ENCODE data around the gene SBF1.

The SBF1 gene

GRCh38 chr22:50487290-50488005, 12.6 kb upstream of the SBF1 start:
- no peak for TF ChIP-seq CTCF (conservative IDR thresholded peaks at IDR 0.05)
- no peak overlapping the region for H3K27ac ChIP-seq

DNA sequence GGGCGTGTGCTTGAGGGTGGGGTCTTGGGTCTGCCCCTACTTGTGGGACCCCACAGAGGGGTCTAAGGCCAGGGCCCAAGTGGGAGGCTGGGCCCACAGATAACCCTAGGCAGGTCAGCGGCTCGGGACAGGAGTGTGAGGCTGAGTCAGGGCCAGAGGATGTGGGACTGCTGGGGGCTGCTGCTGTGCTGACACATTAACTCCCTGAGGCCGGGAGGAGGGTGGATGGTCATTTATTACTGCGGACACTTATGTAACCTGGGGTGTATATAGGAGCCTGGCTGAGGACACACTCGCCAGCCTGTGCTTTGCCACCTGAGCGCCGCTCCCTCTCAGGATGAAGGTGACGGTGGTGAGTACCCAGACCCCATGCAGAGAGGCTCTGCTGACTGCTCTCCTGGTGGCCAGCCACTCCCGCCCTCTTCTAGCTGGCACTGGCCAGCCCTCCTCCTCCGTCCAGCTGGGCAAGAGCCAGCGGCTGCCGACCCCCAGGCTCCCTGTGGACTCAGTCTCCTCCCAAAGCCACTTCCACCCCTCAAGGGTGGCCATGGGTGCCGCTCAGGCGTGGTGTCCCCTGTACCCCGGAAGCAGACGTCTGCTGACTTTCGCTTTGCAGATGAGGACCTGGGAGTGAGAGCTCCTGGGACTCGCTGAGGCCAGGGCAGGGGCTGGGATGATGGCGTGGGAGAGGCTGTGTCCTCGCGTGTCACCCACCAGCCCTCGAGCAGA, 11.9 kb upstream of the SBF1 start, which contains the start of gene MIOX:
MIOX (plus strand) TSS at position 299 of the 729 bp plus-strand sequence; CDS start at position 338, 39 bp downstream.
- TF ChIP-seq CTCF (conservative IDR thresholded peaks at IDR 0.05) = no peak
- no peak within 1 kb of the TSS for H3K27ac ChIP-seq

DNA sequence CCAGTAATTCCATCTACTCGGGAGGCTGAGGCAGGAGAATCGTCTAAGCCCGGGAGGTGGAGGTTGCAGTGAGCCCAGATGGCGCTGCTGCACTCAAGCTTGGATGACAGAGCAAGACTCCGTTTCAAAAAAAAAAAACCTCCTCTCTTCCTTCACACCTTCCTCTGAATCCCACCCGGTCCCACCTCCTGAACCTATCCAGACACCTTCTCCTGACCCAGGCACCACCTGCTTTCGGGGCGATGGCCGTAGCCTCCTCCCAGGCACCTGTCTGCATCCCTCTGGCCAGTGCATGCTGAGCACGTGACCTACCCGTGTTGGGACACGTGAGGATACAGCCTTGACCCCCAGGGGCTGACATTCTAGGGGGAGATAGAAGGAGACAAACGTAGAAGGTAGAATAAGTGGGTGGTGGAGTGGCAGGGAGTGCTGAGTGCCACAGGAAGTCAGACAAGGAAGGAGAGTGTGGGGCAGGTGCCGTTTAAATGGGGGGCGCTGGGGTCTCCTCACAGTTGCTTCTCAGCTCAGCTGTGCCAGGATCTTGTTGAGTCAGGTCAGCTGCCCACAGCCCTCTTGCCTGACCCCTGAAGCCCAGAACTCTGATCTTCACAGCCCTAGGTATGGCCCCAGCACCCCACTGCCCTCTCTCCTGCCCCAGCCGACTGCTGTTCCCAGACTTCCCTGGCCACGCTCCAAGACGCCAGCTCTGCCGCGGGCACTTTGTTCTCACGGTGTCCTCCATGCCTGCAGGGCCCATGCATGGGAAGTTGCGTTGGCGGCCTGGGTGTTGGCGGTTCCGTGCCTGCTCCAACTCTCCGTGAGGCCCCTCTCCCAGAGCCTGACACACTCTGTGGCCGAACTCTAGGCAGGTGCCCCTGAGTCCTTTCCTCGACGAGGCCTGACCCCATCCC, 10.6 kb upstream of the SBF1 start:
- no peak for TF ChIP-seq CTCF (conservative IDR thresholded peaks at IDR 0.05)
- no peak overlapping the region for H3K27ac ChIP-seq

DNA sequence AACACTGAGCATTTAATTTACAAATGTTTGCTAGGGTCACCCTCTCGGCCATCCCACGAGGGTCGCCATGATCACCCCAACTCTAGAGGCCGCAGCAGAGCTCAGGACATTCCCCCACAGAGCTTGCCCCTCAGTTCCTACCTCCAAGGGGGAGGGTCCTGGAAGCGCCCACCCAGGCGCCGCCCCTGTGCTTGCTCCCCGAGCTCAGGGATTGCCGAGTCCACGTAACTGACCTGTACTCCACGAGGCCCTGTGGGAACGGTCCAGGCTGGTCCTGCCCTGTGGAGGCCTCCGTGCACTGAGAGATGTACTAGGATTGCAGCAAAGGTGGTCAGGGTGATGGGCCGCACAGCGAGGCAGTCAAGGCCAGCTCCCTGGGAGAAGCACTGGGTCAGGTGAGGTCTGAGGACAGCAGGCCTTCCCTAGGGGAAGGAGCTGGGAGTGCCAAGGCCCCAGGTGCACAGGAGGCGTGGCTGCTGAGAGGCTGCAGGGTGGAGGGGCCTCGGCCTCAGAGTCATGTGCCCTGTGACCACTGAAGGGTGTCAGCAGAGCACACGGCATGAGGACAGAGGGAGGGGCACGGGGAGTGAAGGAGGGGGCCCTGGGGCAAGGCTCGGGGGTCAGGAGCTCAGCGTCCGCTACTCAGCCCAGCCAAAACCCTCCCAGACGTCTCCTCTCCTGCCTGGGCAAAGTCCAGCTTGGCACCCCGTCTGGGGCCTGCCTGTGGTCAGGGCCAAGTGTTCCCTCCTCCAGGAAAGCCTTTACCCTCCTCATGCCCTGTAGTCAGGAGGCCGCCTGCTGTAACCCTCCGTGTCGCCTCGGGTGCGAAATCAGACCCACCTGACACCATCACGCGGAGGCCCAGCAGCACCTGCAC, 9.4 kb upstream of the SBF1 start:
- no peak overlapping the region for H3K27ac ChIP-seq
- no peak for TF ChIP-seq CTCF (conservative IDR thresholded peaks at IDR 0.05)

GRCh38 chr22:50483556-50483955, 8.7 kb upstream of the SBF1 start:
- TF ChIP-seq CTCF (conservative IDR thresholded peaks at IDR 0.05) = no peak
- no peak overlapping the region for H3K27ac ChIP-seq

GRCh38 chr22:50483106-50483505, 8.3 kb upstream of the SBF1 start:
- TF ChIP-seq CTCF (conservative IDR thresholded peaks at IDR 0.05) = no peak
- H3K27ac ChIP-seq = no peak overlapping the region

All from VCaP (cell line).